ENCODE measurements around the gene SLC35D3. TPM values are rescaled to one million over a fixed set of nuclear protein-coding genes. Genes with fewer than 3 reads are reported as not detected.

The SLC35D3 gene
- total RNA-seq, 1 experiment from 2014 or later = not detected

- Histone ChIP-seq H3K4me2 (ENCODE audit: low read length) (no peak overlapping the region), H3K27ac (ENCODE audit: low read depth, low read length) (no peak overlapping the region), H3K4me3 (replicated peaks in 1 of 2; ENCODE audit: low read depth in 1 of 2, low read length in 2 of 2) (no peak overlapping the region), H4K20me1 (ENCODE audit: insufficient read depth) (no peaks in the 10 kb centered on the region), H3K9me2 (ENCODE audit: insufficient read depth) (no peaks in the 10 kb centered on the region), H3K9me3 (ENCODE audit: control insufficient read depth in 1 of 2, insufficient read depth in 1 of 2, low read depth in 1 of 2, low read length in 2 of 2) (no peaks in the 10 kb centered on the region), H3K36me3 (ENCODE audit: control insufficient read depth in 1 of 2, insufficient read depth in 2 of 2, low read length in 2 of 2) (no peaks in the 10 kb centered on the region), H3K79me2 (ENCODE audit: insufficient read depth, low read length) (no peaks in the 10 kb centered on the region), H3K9ac (ENCODE audit: low read length) (no peak overlapping the region), H2AFZ (ENCODE audit: low read depth, low read length, poor library complexity, severe bottlenecking) (no peak overlapping the region), H3K4me1 (ENCODE audit: control insufficient read depth in 1 of 2, insufficient read depth in 2 of 2, low read length in 2 of 2) (no peaks in the 10 kb centered on the region), H3K27me3 (ENCODE audit: insufficient read depth, low read length) (no peaks in the 10 kb centered on the region)
- ATAC-seq = no peak
- ChIA-PET POLR2A (no interaction called here), CTCF (no interaction called here), RAD21 (ENCODE audit: low non-redundant PET in 1 of 2, low total read pairs in 2 of 2, uncharacterized antibody in 2 of 2, unreplicated experiment in 2 of 2) (no interaction called here)
- no peak for DNase-seq (ENCODE audit: low read depth, low spot score)
- intact Hi-C loops (cut with micrococcal nuclease) = no loop called here
- no TSS peak for BruUV-seq (replicated peaks)
- TF ChIP-seq EGR1 (IDR thresholded peaks at IDR 0.05; ENCODE audit: low read depth) (no peak), REST (IDR thresholded peaks at IDR 0.05; ENCODE audit: low read depth) (no peak), RAD21 (IDR thresholded peaks at IDR 0.05; ENCODE audit: low read depth) (no peak), TCF7L2 (IDR thresholded peaks at IDR 0.05; ENCODE audit: borderline replicate concordance, extremely low read depth, insufficient read depth, insufficient read length) (no peak), EZH2phosphoT487 (IDR thresholded peaks at IDR 0.05; ENCODE audit: borderline replicate concordance) (no peak), POLR2A (IDR thresholded peaks at IDR 0.05; ENCODE audit: borderline replicate concordance, extremely low read depth, insufficient read depth, insufficient read length) (no peak), POLR2AphosphoS5 (IDR thresholded peaks at IDR 0.05; ENCODE audit: low read depth, low read length) (no peak), CTCF (IDR thresholded peaks at IDR 0.05 in 2 of 3, conservative IDR thresholded peaks at IDR 0.05 in 1 of 3; ENCODE audit: borderline replicate concordance in 1 of 3, insufficient read depth in 1 of 3, low read depth in 2 of 3, low read length in 2 of 3) (no peak), ZNF274 (IDR thresholded peaks at IDR 0.05; ENCODE audit: low read depth, low read length) (no peak), CEBPB (IDR thresholded peaks at IDR 0.05; ENCODE audit: low read depth) (no peak), ELF1 (IDR thresholded peaks at IDR 0.05; ENCODE audit: borderline replicate concordance, low read depth) (no peak), YY1 (IDR thresholded peaks at IDR 0.05; ENCODE audit: extremely low read depth, insufficient replicate concordance, low read depth, low read length) (no peak), ZBTB33 (IDR thresholded peaks at IDR 0.05; ENCODE audit: extremely low read depth, insufficient replicate concordance, low read length) (no peak), SIN3A (IDR thresholded peaks at IDR 0.05; ENCODE audit: low read depth) (no peak), CBX3 (IDR thresholded peaks at IDR 0.05; ENCODE audit: low read depth) (no peak), MAX (IDR thresholded peaks at IDR 0.05) (no peak), JUND (IDR thresholded peaks at IDR 0.05) (no peak), SRF (IDR thresholded peaks at IDR 0.05; ENCODE audit: low read depth) (no peak), SP1 (IDR thresholded peaks at IDR 0.05; ENCODE audit: low read depth) (no peak)
These were observed 3.4 kb upstream of the SLC35D3 start for GRCh38 chr6:136918706-136919105.

All from HCT116 (cell line).